SK-N-SH treated with all-trans-retinoic acid at 6 μM for 48 hours (cell line): ENCODE measurements around the gene SOWAHC.

Source experiments
- ATAC-seq: fragments of 200-7000 bp; cut with Tn5 transposase; 3 replicates; pipeline ENCODE4 v1.9.1; 2020; ENCODE audit warnings: mild to moderate bottlenecking, moderate library complexity
- ARNTL ChIP-seq: fragments of 450-650 bp; formaldehyde crosslinking; IDR thresholded peaks from 2 replicates; pipeline ENCODE4 v1.5.0; 2020; ENCODE audit warnings: low read depth, mild to moderate bottlenecking, moderate library complexity, borderline replicate concordance
- BACH2 ChIP-seq: fragments of 250-450 bp; sonication (Bioruptor Pico); IDR thresholded peaks from 2 replicates; pipeline ENCODE4 v1.9.0; 2021; ENCODE audit warnings: mild to moderate bottlenecking, borderline replicate concordance
- CREB5 ChIP-seq: fragments of 250-450 bp; sonication (Bioruptor Pico); IDR thresholded peaks from 2 replicates; pipeline ENCODE4 v1.5.1; 2020; ENCODE audit warnings: low read depth, mild to moderate bottlenecking, moderate library complexity
- CSDC2 ChIP-seq: fragments of 250-450 bp; sonication (Bioruptor Pico); IDR thresholded peaks from 2 replicates; pipeline ENCODE4 v1.5.0; 2020; ENCODE audit warnings: mild to moderate bottlenecking, moderate library complexity
- CSRNP3 ChIP-seq: fragments of 250-450 bp; sonication (Bioruptor Pico); IDR thresholded peaks from 2 replicates; pipeline ENCODE4 v1.5.1; 2021; ENCODE audit warnings: mild to moderate bottlenecking, moderate library complexity
- ESRRG ChIP-seq: fragments of 250-450 bp; sonication (Bioruptor Pico); IDR thresholded peaks from 2 replicates; pipeline ENCODE4 v1.6.1; 2021; ENCODE audit warnings: mild to moderate bottlenecking
- GLIS3 ChIP-seq: fragments of 250-450 bp; sonication (Bioruptor Pico); IDR thresholded peaks from 2 replicates; pipeline ENCODE4 v1.5.0; 2020; ENCODE audit warnings: mild to moderate bottlenecking, moderate library complexity
- ISL1 ChIP-seq: fragments of 250-450 bp; sonication (Bioruptor Pico); IDR thresholded peaks from 2 replicates; pipeline ENCODE4 v2.1.2; 2022; ENCODE audit warnings: mild to moderate bottlenecking, moderate library complexity
- OSR1 ChIP-seq: fragments of 250-450 bp; sonication (Bioruptor Pico); IDR thresholded peaks from 2 replicates; pipeline ENCODE4 v1.8.0; 2022; ENCODE audit warnings: moderate library complexity, mild to moderate bottlenecking, inconsistent platforms
- PATZ1 ChIP-seq: fragments of 250-450 bp; sonication (Bioruptor Pico); IDR thresholded peaks from 2 replicates; pipeline ENCODE4 v1.8.0; 2020; ENCODE audit warnings: mild to moderate bottlenecking, moderate library complexity, borderline replicate concordance
- POU6F1 ChIP-seq: fragments of 250-450 bp; sonication (Bioruptor Pico); IDR thresholded peaks from 2 replicates; pipeline ENCODE4 v1.8.0; 2021; ENCODE audit warnings: low read depth, mild to moderate bottlenecking, moderate library complexity, borderline replicate concordance
- PPARA ChIP-seq: fragments of 250-450 bp; sonication (Bioruptor Pico); IDR thresholded peaks from 2 replicates; pipeline ENCODE4 v1.5.0; 2020; ENCODE audit warnings: mild to moderate bottlenecking, borderline replicate concordance
- RARB ChIP-seq: fragments of 250-450 bp; sonication (Bioruptor Pico); IDR thresholded peaks from 2 replicates; pipeline ENCODE4 v1.8.0; 2021; ENCODE audit warnings: mild to moderate bottlenecking, moderate library complexity
- SNAI2 ChIP-seq: fragments of 250-450 bp; sonication (Bioruptor Pico); IDR thresholded peaks from 2 replicates; pipeline ENCODE4 v1.5.0; 2020; ENCODE audit warnings: mild to moderate bottlenecking, moderate library complexity
- TCF4 ChIP-seq: fragments of 250-450 bp; sonication (Bioruptor Pico); IDR thresholded peaks from 2 replicates; pipeline ENCODE4 v1.8.0; 2021; ENCODE audit warnings: mild to moderate bottlenecking, moderate library complexity, borderline replicate concordance
- TOX ChIP-seq: fragments of 250-450 bp; sonication (Bioruptor Pico); IDR thresholded peaks from 2 replicates; pipeline ENCODE4 v1.8.0; 2021; ENCODE audit warnings: mild to moderate bottlenecking, moderate library complexity, borderline replicate concordance
- TSHZ2 ChIP-seq: fragments of 250-450 bp; sonication (Bioruptor Pico); IDR thresholded peaks from 2 replicates; pipeline ENCODE4 v1.5.0; 2020; ENCODE audit warnings: mild to moderate bottlenecking, moderate library complexity
- ZFP3 ChIP-seq: fragments of 250-450 bp; sonication (Bioruptor Pico); IDR thresholded peaks from 2 replicates; pipeline ENCODE4 v1.5.0; 2020; ENCODE audit warnings: mild to moderate bottlenecking, moderate library complexity
- ZFP30 ChIP-seq: fragments of 450-650 bp; formaldehyde crosslinking; IDR thresholded peaks from 2 replicates; pipeline ENCODE4 v1.5.0; 2022; ENCODE audit warnings: mild to moderate bottlenecking, moderate library complexity
- ZNF565 ChIP-seq: fragments of 450-650 bp; formaldehyde crosslinking; conservative IDR thresholded peaks from 2 replicates; pipeline ENCODE4 v1.5.0; 2020; ENCODE audit warnings: low read depth, mild to moderate bottlenecking, moderate library complexity
- ZNF70 ChIP-seq: fragments of 450-650 bp; formaldehyde crosslinking; IDR thresholded peaks from 2 replicates; pipeline ENCODE4 v1.5.0; 2020; ENCODE audit warnings: mild to moderate bottlenecking, moderate library complexity

The SOWAHC gene

GRCh38 chr2:109614715-109615636 lies 812 bp downstream of the SOWAHC start:
- ATAC-seq = no peak
- no peak for TF ChIP-seq CSRNP3 (CRISPR knock-in tag)
- no peak for TF ChIP-seq BACH2
- no peak for TF ChIP-seq PATZ1 (CRISPR knock-in tag)
- TF ChIP-seq ZNF565 = no peak
- TF ChIP-seq ARNTL (CRISPR knock-in tag) = no peak
- TF ChIP-seq TOX (CRISPR knock-in tag) = no peak
- TF ChIP-seq POU6F1 (CRISPR knock-in tag) = no peak
- TF ChIP-seq ZFP30 (CRISPR knock-in tag) = no peak
- no peak for TF ChIP-seq TSHZ2
- TF ChIP-seq RARB (CRISPR knock-in tag) = no peak
- TF ChIP-seq CSDC2 (CRISPR knock-in tag) = no peak
- TF ChIP-seq ESRRG (CRISPR knock-in tag) = no peak
- TF ChIP-seq SNAI2 (CRISPR knock-in tag) = no peak
- no peak for TF ChIP-seq GLIS3 (CRISPR knock-in tag)
- TF ChIP-seq ZFP3 (CRISPR knock-in tag) = no peak
- TF ChIP-seq, all 23 proteins: peak for 0

- no peak for TF ChIP-seq CREB5 (CRISPR knock-in tag)
- TF ChIP-seq ZNF70 (CRISPR knock-in tag) = no peak
- no peak for TF ChIP-seq ZFP3 (CRISPR knock-in tag)
- TF ChIP-seq, all 23 proteins: peak for 0
- no peak for ATAC-seq
Measured at GRCh38 chr2:109615637-109616144, 1.5 kb downstream of the SOWAHC start.

GRCh38 chr2:109616184-109616583 lies 2.0 kb downstream of the SOWAHC start:
- TF ChIP-seq ARNTL (CRISPR knock-in tag) = no peak
- no peak for TF ChIP-seq CSDC2 (CRISPR knock-in tag)
- no peak for ATAC-seq

GRCh38 chr2:109619032-109619615 lies 5.0 kb downstream of the SOWAHC start:
- ATAC-seq = no peak
- no peak for TF ChIP-seq RARB (CRISPR knock-in tag)
- TF ChIP-seq ISL1 (CRISPR knock-in tag) = no peak
- no peak for TF ChIP-seq SNAI2 (CRISPR knock-in tag)
- TF ChIP-seq ESRRG (CRISPR knock-in tag) = no peak
- no peak for TF ChIP-seq PPARA
- TF ChIP-seq OSR1 (CRISPR knock-in tag) = no peak
- TF ChIP-seq ZFP30 (CRISPR knock-in tag) = no peak
- no peak for TF ChIP-seq TSHZ2
- no peak for TF ChIP-seq TCF4 (CRISPR knock-in tag)
- TF ChIP-seq ZFP3 (CRISPR knock-in tag) = no peak
- no peak for TF ChIP-seq GLIS3 (CRISPR knock-in tag)
